GM19438 (cell line): ENCODE results near the gene ITGA7.
"Not testable (repeated sequence)": the region's sequence is repeated elsewhere in the genome, so short reads cannot be mapped to it uniquely, and the experiment has no call there.

ENCODE experiments used
- ATAC-seq: cut with Tn5 transposase; IDR thresholded peaks from one replicate; pipeline ENCODE4 v1.9.1; 2021; ENCODE audit warnings: low read depth; ENCODE audit not compliant: unreplicated experiment

ITGA7 gene

GRCh38 chr12:55657212-55657611, 50.5 kb downstream of the ITGA7 start:
- no peak for ATAC-seq

DNA sequence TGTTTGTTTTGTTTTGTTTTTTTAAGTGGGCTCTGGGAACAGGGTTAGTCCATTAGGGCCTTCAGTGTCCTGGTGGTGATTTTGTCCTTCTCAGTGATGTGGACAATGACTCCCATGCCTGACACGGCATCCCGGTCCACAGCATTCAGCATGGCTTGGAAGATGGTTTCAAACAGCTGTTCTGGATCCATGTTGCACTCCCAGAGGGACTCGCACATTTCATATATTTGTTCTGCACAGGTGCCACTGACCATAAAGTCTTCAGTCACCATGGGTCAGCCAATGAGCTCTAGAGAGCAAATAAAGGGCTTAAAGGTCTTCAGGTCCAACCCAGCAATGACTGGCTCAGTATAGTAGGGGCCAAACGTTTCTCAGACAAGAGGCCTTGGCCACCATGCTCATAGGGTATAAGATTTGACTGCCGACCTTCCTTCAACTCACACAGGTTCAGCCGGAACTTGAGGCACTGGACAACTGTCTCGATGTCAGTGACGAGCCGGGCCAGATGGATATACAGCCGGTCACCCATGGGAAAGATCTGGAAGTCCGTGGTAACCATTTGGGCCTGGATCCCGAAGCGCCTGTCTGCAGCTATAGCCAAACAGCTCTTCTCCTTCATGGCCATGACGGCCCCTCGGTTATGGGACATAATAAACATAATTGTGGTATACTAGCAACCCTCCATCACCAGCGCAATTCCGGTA, 53.0 kb downstream of the ITGA7 start:
- no peak for ATAC-seq

DNA sequence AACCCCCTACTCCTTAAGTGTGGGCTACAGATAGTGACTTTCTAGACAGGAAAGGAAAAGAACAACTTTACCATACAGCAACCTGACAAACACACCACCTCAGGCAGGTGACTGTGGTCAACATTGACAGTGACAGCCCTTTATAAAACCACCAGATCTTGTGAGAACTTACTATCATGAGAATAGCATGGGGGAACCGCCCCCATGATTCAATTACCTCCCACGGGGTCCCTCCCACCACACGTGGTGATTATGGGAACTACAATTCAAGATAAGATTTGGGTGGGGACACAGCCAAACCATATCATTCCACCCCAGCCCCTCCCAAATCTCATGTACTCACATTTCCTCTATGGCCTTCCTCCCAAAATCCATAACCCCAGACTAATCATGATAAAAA, 54.7 kb downstream of the ITGA7 start:
- ATAC-seq: no peak

- ATAC-seq: no peak
These were observed 55.4 kb downstream of the ITGA7 start for GRCh38 chr12:55652352-55652751.

- ATAC-seq: no peak
These were observed 56.4 kb downstream of the ITGA7 start for GRCh38 chr12:55651299-55651683.

- not testable (repeated sequence) for ATAC-seq
These were observed 56.9 kb downstream of the ITGA7 start for GRCh38 chr12:55650620-55651298.

GRCh38 chr12:55647027-55647426, 60.7 kb downstream of the ITGA7 start:
- ATAC-seq: no peak

DNA sequence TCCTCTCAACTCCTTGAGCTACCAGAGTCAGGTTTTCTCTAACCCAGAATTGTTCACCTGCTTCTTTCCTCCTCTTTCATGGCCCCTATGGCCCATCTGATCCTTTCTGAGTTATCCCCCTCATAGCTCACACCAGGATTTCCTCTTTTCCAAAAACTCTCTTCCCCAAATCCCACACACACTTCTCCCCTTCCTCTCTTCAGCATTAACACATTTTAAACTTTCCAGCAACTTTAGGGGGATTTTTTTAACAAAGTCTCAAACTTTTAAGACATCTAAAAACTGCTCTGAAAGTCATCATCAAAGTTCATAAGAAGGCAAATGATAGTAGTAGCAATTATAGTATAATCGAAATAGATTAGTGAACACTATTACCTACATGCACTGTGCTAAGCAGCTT, 63.1 kb downstream of the ITGA7 start:
- ATAC-seq: no peak

DNA sequence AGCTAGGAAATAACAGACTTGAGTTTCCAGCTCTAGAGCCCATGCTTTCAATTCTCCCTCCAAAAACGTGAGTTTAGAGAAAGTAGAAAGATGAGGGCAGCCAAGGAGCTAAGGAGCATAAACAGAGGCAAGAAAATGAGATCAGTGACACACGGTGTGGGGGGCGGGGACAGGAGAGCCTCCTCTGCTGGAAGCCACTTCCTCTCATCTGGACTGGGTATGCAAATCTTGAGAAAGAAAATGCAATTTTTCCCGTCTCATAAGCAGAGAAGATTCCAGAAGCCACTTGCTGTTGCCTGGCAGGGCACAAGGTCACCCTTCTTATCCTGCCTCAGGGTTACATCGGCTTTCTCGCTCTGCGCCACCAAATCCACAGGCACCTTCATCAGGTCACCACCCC, 65.0 kb downstream of the ITGA7 start:
- ATAC-seq: no peak

GRCh38 chr12:55642267-55642666, 65.4 kb downstream of the ITGA7 start:
- no peak for ATAC-seq

- no peak for ATAC-seq
These were observed 66.1 kb downstream of the ITGA7 start for GRCh38 chr12:55641595-55641994.

DNA sequence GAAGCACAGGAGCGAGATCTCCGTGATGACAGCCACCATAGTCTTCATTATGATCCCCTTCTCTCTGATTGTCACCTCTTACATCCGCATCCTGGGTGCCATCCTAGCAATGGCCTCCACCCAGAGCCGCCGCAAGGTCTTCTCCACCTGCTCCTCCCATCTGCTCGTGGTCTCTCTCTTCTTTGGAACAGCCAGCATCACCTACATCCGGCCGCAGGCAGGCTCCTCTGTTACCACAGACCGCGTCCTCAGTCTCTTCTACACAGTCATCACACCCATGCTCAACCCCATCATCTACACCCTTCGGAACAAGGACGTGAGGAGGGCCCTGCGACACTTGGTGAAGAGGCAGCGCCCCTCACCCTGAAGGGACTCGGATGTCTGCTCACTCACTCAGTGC, 70.2 kb downstream of the ITGA7 start:
- no peak for ATAC-seq

DNA sequence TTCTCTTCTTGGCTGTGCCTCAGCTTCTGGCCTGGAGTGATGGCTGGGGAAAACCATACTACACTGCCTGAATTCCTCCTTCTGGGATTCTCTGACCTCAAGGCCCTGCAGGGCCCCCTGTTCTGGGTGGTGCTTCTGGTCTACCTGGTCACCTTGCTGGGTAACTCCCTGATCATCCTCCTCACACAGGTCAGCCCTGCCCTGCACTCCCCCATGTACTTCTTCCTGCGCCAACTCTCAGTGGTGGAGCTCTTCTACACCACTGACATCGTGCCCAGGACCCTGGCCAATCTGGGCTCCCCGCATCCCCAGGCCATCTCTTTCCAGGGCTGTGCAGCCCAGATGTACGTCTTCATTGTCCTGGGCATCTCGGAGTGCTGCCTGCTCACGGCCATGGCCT, 70.9 kb downstream of the ITGA7 start, which contains the start of gene OR10P1:
Gene OR10P1 (plus strand): TSS at position 40 of the 400 bp plus-strand sequence. CDS start 0 bp downstream, at position 40.
- no peak for ATAC-seq

DNA sequence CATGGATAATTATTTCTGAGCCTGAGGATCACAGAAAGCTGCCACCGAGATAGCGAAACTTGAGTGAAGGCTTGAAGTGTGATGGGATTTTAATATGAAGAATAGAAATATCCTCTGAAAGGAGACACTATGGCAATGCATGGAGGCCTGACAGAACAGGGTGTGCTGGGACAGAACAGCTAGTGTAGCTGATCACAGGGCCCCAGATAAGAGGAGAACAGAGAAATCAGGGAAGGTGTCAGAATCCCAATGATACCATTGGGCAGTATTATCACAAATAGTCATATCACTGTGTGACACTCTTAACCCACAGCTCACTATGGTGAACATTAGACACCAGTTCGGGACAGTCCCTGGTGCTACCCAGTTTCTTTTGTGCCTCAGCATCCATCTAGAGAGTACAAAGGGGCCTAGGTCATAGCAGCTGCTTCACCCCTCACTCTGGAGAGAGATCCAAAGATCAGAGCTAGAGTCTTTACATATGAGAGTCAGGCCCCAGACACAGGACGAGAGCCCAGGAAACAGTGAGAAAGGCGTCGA, 71.5 kb downstream of the ITGA7 start:
- ATAC-seq: no peak
